HEK293 (cell line): ENCODE data around the gene TMPRSS11A.

Experiments used
- BCL11A ChIP-seq: fragments of 450-650 bp; formaldehyde crosslinking; IDR thresholded peaks from 2 replicates; pipeline ENCODE4 v1.5.1; 2016; ENCODE audit warnings: low read depth, missing biosample characterization, missing genetic modification characterization
- CTCF ChIP-seq: fragments of 450-650 bp; formaldehyde crosslinking; IDR thresholded peaks from 2 replicates; pipeline ENCODE4 v1.5.1; 2016; ENCODE audit warnings: missing biosample characterization, missing genetic modification characterization
- KLF7 ChIP-seq: fragments of 450-650 bp; formaldehyde crosslinking; IDR thresholded peaks from 2 replicates; pipeline ENCODE4 v1.5.1; 2016; ENCODE audit warnings: missing biosample characterization, missing genetic modification characterization, borderline replicate concordance
- OSR2 ChIP-seq: fragments of 450-650 bp; formaldehyde crosslinking; IDR thresholded peaks from 2 replicates; pipeline ENCODE4 v1.5.1; 2016; ENCODE audit warnings: missing biosample characterization, missing genetic modification characterization
- SETDB1 ChIP-seq: IDR thresholded peaks from one replicate; pipeline ENCODE4 v1.6.1; 2017; ENCODE audit warnings: mild to moderate bottlenecking, low read length, moderate library complexity, mixed read lengths; ENCODE audit not compliant: insufficient read length
- ZBTB10 ChIP-seq: fragments of 450-650 bp; formaldehyde crosslinking; IDR thresholded peaks from 2 replicates; pipeline ENCODE4 v1.5.1; 2016; ENCODE audit warnings: missing biosample characterization, missing genetic modification characterization
- ZBTB11 ChIP-seq: fragments of 450-650 bp; formaldehyde crosslinking; conservative IDR thresholded peaks from 2 replicates; pipeline ENCODE4 v1.5.1; 2016; ENCODE audit warnings: low read depth, missing biosample characterization, missing genetic modification characterization
- ZFP3 ChIP-seq: fragments of 450-650 bp; formaldehyde crosslinking; IDR thresholded peaks from 2 replicates; pipeline ENCODE4 v1.5.1; 2016; ENCODE audit warnings: low read depth, missing biosample characterization, missing genetic modification characterization
- ZNF121 ChIP-seq: fragments of 450-650 bp; formaldehyde crosslinking; IDR thresholded peaks from 2 replicates; pipeline ENCODE4 v1.5.1; 2016; ENCODE audit warnings: missing biosample characterization, missing genetic modification characterization
- ZNF350 ChIP-seq: fragments of 450-650 bp; formaldehyde crosslinking; IDR thresholded peaks from 2 replicates; pipeline ENCODE4 v1.5.0; 2017; ENCODE audit warnings: missing biosample characterization, mild to moderate bottlenecking, missing genetic modification characterization
- ZNF37A ChIP-seq: fragments of 450-650 bp; IDR thresholded peaks from 2 replicates; pipeline ENCODE4 v1.5.1; 2018; ENCODE audit warnings: missing biosample characterization, missing genetic modification characterization
- ZNF596 ChIP-seq: fragments of 450-650 bp; IDR thresholded peaks from 2 replicates; pipeline ENCODE4 v1.5.0; 2018; ENCODE audit warnings: missing biosample characterization, mild to moderate bottlenecking, missing genetic modification characterization, moderate library complexity
- ZNF670 ChIP-seq: fragments of 450-650 bp; formaldehyde crosslinking; IDR thresholded peaks from 2 replicates; pipeline ENCODE4 v1.5.1; 2016; ENCODE audit warnings: missing biosample characterization, missing genetic modification characterization, low read depth
- ZNF747 ChIP-seq: fragments of 450-650 bp; formaldehyde crosslinking; IDR thresholded peaks from 2 replicates; pipeline ENCODE4 v1.5.1; 2016; ENCODE audit warnings: missing biosample characterization, missing genetic modification characterization

- no peak for TF ChIP-seq ZNF670
- no peak for TF ChIP-seq ZNF121 (tag by site-specific recombination)
- TF ChIP-seq ZFP3: no peak
- no peak for TF ChIP-seq ZBTB11
- TF ChIP-seq CTCF: no peak
- TF ChIP-seq ZBTB10 (tag by site-specific recombination): no peak
- no peak for TF ChIP-seq ZNF596
- TF ChIP-seq BCL11A (tag by site-specific recombination): no peak
- TF ChIP-seq ZNF37A (tag by site-specific recombination): no peak
- TF ChIP-seq KLF7 (tag by site-specific recombination): no peak
- no peak for TF ChIP-seq ZNF747 (tag by site-specific recombination)
- TF ChIP-seq OSR2: no peak
- TF ChIP-seq SETDB1: no peak
- TF ChIP-seq ZNF350 (tag by site-specific recombination): no peak
Observed at GRCh38 chr4:67880866-67881610, 82.3 kb downstream of the TMPRSS11A start.
